IMR-90 (cell line): ENCODE measurements around the gene PLCG1. TPM values are rescaled to one million over a fixed set of nuclear protein-coding genes. Genes with fewer than 3 reads are reported as not detected.

Experiments
- ATAC-seq: fragments of 200-7000 bp; cut with Tn5 transposase; 2 replicates; pipeline ENCODE4 v1.9.1; 2020; ENCODE audit warnings: low read depth, mild to moderate bottlenecking, moderate library complexity
- BruUV-seq: library from RNA; stranded (reverse); fragments of 400-500 nt; replicated peaks from 2 replicates; lab custom pipeline; 2021; lab: Mats Ljungman, UMichigan
- CTCF ChIA-PET: fragments of 300-600 bp; formaldehyde crosslinking; extraction: SDS; loops from one replicate; lab custom pipeline; 2021; ENCODE audit warnings: antibody characterized with exemption; lab: Yijun Ruan, JAX
- POLR2A ChIA-PET: fragments of 300-600 bp; sonication (Branson Sonifier 250); formaldehyde crosslinking; loops from one replicate; lab custom pipeline; 2022; ENCODE audit warnings: antibody characterized with exemption; ENCODE audit not compliant: unreplicated experiment; lab: Charles Lee
- DNase-seq: peaks from one replicate; pipeline ENCODE4 v3.0.0; 2013
- H2AFZ ChIP-seq: replicated peaks from 2 replicates; pipeline ENCODE3; 2013; ENCODE audit warnings: low read length, mild to moderate bottlenecking; ENCODE audit not compliant: poor library complexity
- H2AK5ac ChIP-seq: 2 replicates; pipeline ENCODE4 v1.6.1; 2013; ENCODE audit warnings: low read depth, low read length, inconsistent platforms
- H2AK9ac ChIP-seq: replicated peaks from 2 replicates; pipeline ENCODE3; 2013; ENCODE audit warnings: mild to moderate bottlenecking, low read depth, low read length, moderate library complexity; ENCODE audit not compliant: poor library complexity
- H2BK120ac ChIP-seq: 2 replicates; pipeline ENCODE4 v1.6.1; 2013; ENCODE audit warnings: low read depth, low read length, inconsistent platforms
- H2BK15ac ChIP-seq: 3 replicates; pipeline ENCODE4 v1.6.1; 2013; ENCODE audit warnings: low read depth, low read length, inconsistent platforms
- H2BK20ac ChIP-seq: 2 replicates; pipeline ENCODE4 v1.6.1; 2013; ENCODE audit warnings: low read depth, mild to moderate bottlenecking, inconsistent platforms, low read length, moderate library complexity
- H2BK5ac ChIP-seq: 2 replicates; pipeline ENCODE4 v1.6.1; 2013; ENCODE audit warnings: mild to moderate bottlenecking, low read depth, low read length, inconsistent platforms; ENCODE audit not compliant: poor library complexity, severe bottlenecking
- H3K14ac ChIP-seq: replicated peaks from 2 replicates; pipeline ENCODE4 v1.6.1; 2013; ENCODE audit warnings: low read depth, low read length, inconsistent platforms
- H3K18ac ChIP-seq: 2 replicates; pipeline ENCODE4 v1.6.1; 2013; ENCODE audit warnings: low read depth, low read length, control low read depth
- H3K23ac ChIP-seq: 2 replicates; pipeline ENCODE4 v1.6.1; 2013; ENCODE audit warnings: low read depth, low read length, inconsistent platforms
- H3K27ac ChIP-seq: 2 replicates; pipeline ENCODE4 v1.5.1; 2013; ENCODE audit warnings: mild to moderate bottlenecking, control low read depth, low read length; ENCODE audit not compliant: insufficient read depth
- H3K27me3 ChIP-seq: 2 replicates; pipeline ENCODE4 v1.6.1; 2013; ENCODE audit warnings: low read length; ENCODE audit not compliant: control insufficient read depth, insufficient read depth
- H3K36me3 ChIP-seq: 2 replicates; pipeline ENCODE4 v1.6.1; 2013; ENCODE audit warnings: low read length, mixed read lengths; ENCODE audit not compliant: control insufficient read depth, insufficient read depth
- H3K4ac ChIP-seq: 2 replicates; pipeline ENCODE4 v1.6.1; 2013; ENCODE audit warnings: low read depth, low read length, inconsistent platforms
- H3K4me1 ChIP-seq: 2 replicates; pipeline ENCODE4 v1.6.1; 2013; ENCODE audit warnings: low read length, mixed read lengths; ENCODE audit not compliant: control insufficient read depth, insufficient read depth
- H3K4me2 ChIP-seq: 2 replicates; pipeline ENCODE4 v1.6.1; 2013; ENCODE audit warnings: low read depth, mild to moderate bottlenecking, control low read depth, low read length, moderate library complexity
- H3K4me3 ChIP-seq: 2 replicates; pipeline ENCODE4 v1.5.1; 2013; ENCODE audit warnings: low read depth, mild to moderate bottlenecking, control low read depth, low read length, moderate library complexity; ENCODE audit not compliant: insufficient read depth
- H3K56ac ChIP-seq: 2 replicates; pipeline ENCODE4 v1.6.1; 2013; ENCODE audit warnings: low read length, inconsistent platforms; ENCODE audit not compliant: insufficient read depth; ENCODE audit errors: extremely low read depth
- H3K79me1 ChIP-seq, 2 experiments: 2 replicates each; pipeline ENCODE4 v1.6.1; 2013; ENCODE audit warnings: low read length in 2 of 2, inconsistent platforms in 1 of 2, low read depth in 1 of 2
- H3K9ac ChIP-seq: 2 replicates; pipeline ENCODE4 v1.6.1; 2013; ENCODE audit warnings: low read depth, low read length, control low read depth
- H3K9me1 ChIP-seq: 2 replicates; pipeline ENCODE4 v1.6.1; 2013; ENCODE audit warnings: low read length, inconsistent platforms; ENCODE audit not compliant: insufficient read depth
- H3K9me3 ChIP-seq: 2 replicates; pipeline ENCODE4 v1.6.1; 2013; ENCODE audit warnings: low read length; ENCODE audit not compliant: control insufficient read depth, insufficient read depth
- H4K20me1 ChIP-seq: 2 replicates; pipeline ENCODE4 v1.6.1; 2013; ENCODE audit warnings: low read length, inconsistent platforms; ENCODE audit not compliant: insufficient read depth
- H4K5ac ChIP-seq: 2 replicates; pipeline ENCODE4 v1.6.1; 2013; ENCODE audit warnings: mild to moderate bottlenecking, low read depth, low read length, control low read depth
- H4K8ac ChIP-seq, 2 experiments: 2 replicates each; pipeline ENCODE4 v1.6.1; 2013; ENCODE audit warnings: low read depth in 2 of 2, low read length in 2 of 2, control low read depth in 1 of 2, inconsistent platforms in 1 of 2
- H4K91ac ChIP-seq: 2 replicates; pipeline ENCODE4 v1.6.1; 2013; ENCODE audit warnings: low read depth, low read length, inconsistent platforms; ENCODE audit not compliant: insufficient read depth
- CEBPB ChIP-seq: IDR thresholded peaks from 2 replicates; pipeline ENCODE4 v1.6.1; 2012; ENCODE audit warnings: low read depth, low read length, improper control_type of control experiment
- FOS ChIP-seq: fragments of 150-350 bp; IDR thresholded peaks from 2 replicates; pipeline ENCODE4 v1.6.1; 2016; ENCODE audit warnings: low read depth, low read length
- MAZ ChIP-seq: IDR thresholded peaks from 2 replicates; pipeline ENCODE4 v1.6.1; 2012; ENCODE audit warnings: low read depth, mild to moderate bottlenecking, low read length, improper control_type of control experiment, moderate library complexity, borderline replicate concordance
- RCOR1 ChIP-seq: IDR thresholded peaks from 2 replicates; pipeline ENCODE4 v1.6.1; 2012; ENCODE audit warnings: mild to moderate bottlenecking, low read length, improper control_type of control experiment; ENCODE audit not compliant: insufficient replicate concordance
- RFX5 ChIP-seq: IDR thresholded peaks from 2 replicates; pipeline ENCODE4 v1.8.0; 2012; ENCODE audit warnings: low read depth, mild to moderate bottlenecking, low read length, moderate library complexity
- SMC3 ChIP-seq: fragments of 150-350 bp; IDR thresholded peaks from 2 replicates; pipeline ENCODE4 v1.6.1; 2016; ENCODE audit warnings: low read depth, mild to moderate bottlenecking, antibody characterized with exemption, low read length, moderate library complexity
- WGBS, 2 experiments: methylation state at CpG; one replicate each; pipeline versions ENCODE4 v1.1.5 to v1.1.7; 2013; ENCODE audit warnings: missing lambda C conversion rate in 2 of 2; ENCODE audit not compliant: insufficient read length in 1 of 2; ENCODE audit errors: extremely low coverage in 2 of 2; 5-methylcytosine and 5-hydroxymethylcytosine counted together
- dilution Hi-C: fragments of 300-500 bp; cut with HindIII; formaldehyde crosslinking; loops from one replicate; pipeline ENCODE4 v1.14.3; 2018; ENCODE audit warnings: low sequenced_read_pairs; ENCODE audit not compliant: unreplicated experiment
- in situ Hi-C: fragments of 300-500 bp; cut with MboI; formaldehyde crosslinking; loops from 3 replicates; pipeline ENCODE4 v1.14.3; 2019; ENCODE audit warnings: low sequenced_read_pairs, inconsistent platforms, mixed read lengths
- intact Hi-C: fragments of 100-400 bp; cut with micrococcal nuclease; formaldehyde crosslinking; loops from 2 replicates; pipeline ENCODE4 v1.10.0; 2022
- polyA plus RNA-seq, 3 experiments: library from polyadenylated mRNA; depleted of rRNA; stranded (reverse); fragments of >200 nt; gene quantifications; 2 replicates each; pipeline ENCODE4 v1.2.3, GENCODE V29; 2012; ENCODE audit warnings: low replicate concordance in 1 of 3
- total RNA-seq: library from RNA; depleted of rRNA; stranded (reverse); fragments of >200 nt; gene quantifications from 2 replicates; pipeline ENCODE4 v1.2.3, GENCODE V29; 2012
- TF ChIP-seq, protein P1 (sequence below): fragments of 150-350 bp; IDR thresholded peaks from 2 replicates; pipeline ENCODE4 v1.6.1; 2017; ENCODE audit warnings: mild to moderate bottlenecking, antibody characterized with exemption, low read length, low read depth

PLCG1 gene
- total and polyA plus RNA-seq, 2 of the 4 experiments (the other 2 are of a cell fraction), result 59.1 to 69.1 TPM

DNA sequence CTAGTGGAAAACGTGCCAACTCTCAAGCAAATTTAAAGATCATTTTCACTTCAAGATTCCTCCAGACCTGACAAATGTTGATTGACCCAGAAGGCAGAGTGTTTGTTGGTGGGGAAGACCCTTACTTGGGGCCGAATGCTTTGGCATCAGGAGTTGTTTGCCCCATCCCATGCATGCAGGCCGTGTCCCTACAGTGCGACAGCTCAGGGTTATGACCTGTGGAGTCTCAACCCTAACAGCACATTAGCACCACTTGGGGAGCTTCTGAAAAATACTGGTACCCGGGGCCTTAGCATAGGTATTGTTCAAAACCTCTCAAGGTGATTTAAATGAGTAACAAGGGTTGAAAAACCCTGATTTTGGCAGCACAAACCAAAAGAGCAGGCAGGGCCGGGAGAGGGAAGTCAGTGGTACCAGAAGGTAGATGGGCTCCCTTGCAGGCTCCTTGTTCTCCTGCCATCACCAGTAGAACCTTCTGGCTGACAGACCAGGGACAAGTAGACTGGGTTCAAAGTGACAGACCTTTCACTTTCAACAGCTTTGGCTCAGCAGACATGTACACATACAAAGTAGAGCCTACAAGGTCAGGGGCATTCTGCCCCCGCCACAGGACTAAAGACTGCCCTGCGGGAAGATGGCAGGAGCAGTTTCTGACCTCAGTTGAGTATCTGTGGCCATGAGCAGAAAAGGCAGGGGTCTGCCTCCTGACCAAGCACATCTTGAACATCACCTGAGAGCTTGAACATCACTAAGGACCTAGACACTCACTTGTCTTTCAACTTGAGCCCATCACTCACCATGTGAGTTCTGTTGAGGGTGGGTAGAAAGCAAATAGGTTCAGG is 39.6 kb downstream of the PLCG1 start (continued):
- TF ChIP-seq, protein P1, sequence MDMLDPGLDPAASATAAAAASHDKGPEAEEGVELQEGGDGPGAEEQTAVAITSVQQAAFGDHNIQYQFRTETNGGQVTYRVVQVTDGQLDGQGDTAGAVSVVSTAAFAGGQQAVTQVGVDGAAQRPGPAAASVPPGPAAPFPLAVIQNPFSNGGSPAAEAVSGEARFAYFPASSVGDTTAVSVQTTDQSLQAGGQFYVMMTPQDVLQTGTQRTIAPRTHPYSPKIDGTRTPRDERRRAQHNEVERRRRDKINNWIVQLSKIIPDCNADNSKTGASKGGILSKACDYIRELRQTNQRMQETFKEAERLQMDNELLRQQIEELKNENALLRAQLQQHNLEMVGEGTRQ, result no peak

- Histone ChIP-seq H3K4ac (peak overlapping the region; percentile 98), H3K4me3 (no peak overlapping the region), H4K20me1 (peaks cover 11% of the 10 kb centered on the region), H3K18ac (peak overlapping the region; percentile 92; the same call in 1 of the 2 replicates), H3K9ac (no peak overlapping the region), H3K14ac (peak overlapping the region; percentile 95), H2AK9ac (peak overlapping the region; percentile 56), H3K79me1 (peaks cover 40 to 88% of the 10 kb centered on the region in 2 experiments), H3K9me1 (peaks cover 43% of the 10 kb centered on the region), H2BK15ac (peak overlapping the region; percentile 99; the same call in 2 of the 3 replicates), H2BK5ac (peak overlapping the region; percentile 84), H2AK5ac (peak overlapping the region; percentile 99), H4K8ac (peak overlapping the region; percentile 15 to 74; a peak in 2 of 4 replicates), H4K91ac (peak overlapping the region; percentile 95), H3K27me3 (no peaks in the 10 kb centered on the region), H2BK120ac (peak overlapping the region; percentile 98), H3K56ac (peak overlapping the region; percentile 65; the same call in 1 of the 2 replicates), H3K9me3 (no peaks in the 10 kb centered on the region), H3K4me2 (peak overlapping the region; percentile 25; the same call in 1 of the 2 replicates), H4K5ac (peak overlapping the region; percentile 88; the same call in 1 of the 2 replicates), H3K27ac (peak overlapping the region; percentile 4; the same call in 1 of the 2 replicates), H3K36me3 (peaks cover 43% of the 10 kb centered on the region), H2BK20ac (peak overlapping the region; percentile 98), H2AFZ (no peak overlapping the region), H3K4me1 (peaks cover 39% of the 10 kb centered on the region), H3K23ac (peak overlapping the region; percentile 98)
- BruUV-seq, result no TSS peak
- TF ChIP-seq RCOR1 (peak; percentile 35), RFX5 (no peak), MAZ (peak; percentile 57; the same call in 1 of the 2 replicates), FOS (peak; percentile 79), SMC3 (peak; percentile 19; the same call in 1 of the 2 replicates), CEBPB (no peak)
- intact Hi-C loops, result loop anchor here (1.0 to 10.0 kb wide), 5 partner anchors 45 to 517 kb away; partner anchors contain the start of genes LPIN3 and ZHX3
- in situ Hi-C loops, result loop anchor here (5.0 kb wide), 2 partner anchors 50 to 165 kb away; partner anchors contain the start of gene LPIN3
- ATAC-seq (peak; percentile 79), DNase-seq (peak; percentile 87)
- 0% methylated on average over 1 of the region's 2 CpGs; no CpG with 5 or more reads in 1 of the 2 experiments for WGBS, 2 experiments
- CTCF ChIA-PET, result interaction anchor here (1.0 kb wide), 1 partner anchor 54 kb away, joined by 3 read pairs; no protein-coding TSS in a partner anchor
- POLR2A ChIA-PET, result interaction anchor here (1.4 kb wide), 1 partner anchor 55 kb away, joined by 3 read pairs; no protein-coding TSS in a partner anchor
- dilution Hi-C loops, result no loop called here
These were observed 40.3 kb downstream of the PLCG1 start for GRCh38 chr20:41177636-41178035.
